H1 (cell line): Measurements from ENCODE around the gene KCNQ1. TPM values are rescaled to one million over a fixed set of nuclear protein-coding genes. Genes with fewer than 3 reads are reported as not detected.
A peak's percentile ranks its signal among the peaks of the same experiment; 100 is the strongest.

Experiments
- CTCF ChIA-PET: fragments of 300-600 bp; sonication (Branson Sonifier 250); formaldehyde crosslinking; loops from one replicate; lab custom pipeline; 2021; ENCODE audit not compliant: partially characterized antibody; lab: Charles Lee
- POLR2A ChIA-PET: fragments of 300-600 bp; sonication (Branson Sonifier 250); formaldehyde crosslinking; loops from one replicate; lab custom pipeline; 2021; ENCODE audit warnings: inconsistent platforms; ENCODE audit not compliant: partially characterized antibody; lab: Charles Lee
- DNase-seq, 2 experiments: peaks; one replicate each; pipeline versions ENCODE4 v3.0.0 to v3.0.0-alpha.2; 2010 to 2022; ENCODE audit warnings: low spot score in 2 of 2, low read depth in 1 of 2, mixed read lengths in 1 of 2
- FAIRE-seq: peaks from 2 replicates; lab custom pipeline; 2011; peaks lifted over from hg19 to GRCh38; lab: Jason Lieb, UNC
- H2AFZ ChIP-seq: 2 replicates; pipeline ENCODE4 v1.8.1; 2012; ENCODE audit warnings: low read length, inconsistent platforms
- H2AK5ac ChIP-seq: 2 replicates; pipeline ENCODE4 v1.6.1; 2013; ENCODE audit warnings: low read depth, low read length
- H2BK120ac ChIP-seq: replicated peaks from 2 replicates; pipeline ENCODE3; 2013; ENCODE audit warnings: low read depth, low read length, inconsistent platforms
- H2BK12ac ChIP-seq: 2 replicates; pipeline ENCODE4 v1.6.1; 2013; ENCODE audit warnings: low read depth, low read length
- H2BK15ac ChIP-seq: 2 replicates; pipeline ENCODE4 v1.6.1; 2013; ENCODE audit warnings: low read length
- H2BK20ac ChIP-seq: 2 replicates; pipeline ENCODE4 v1.6.1; 2013; ENCODE audit warnings: low read length
- H2BK5ac ChIP-seq: 2 replicates; pipeline ENCODE4 v1.6.1; 2013; ENCODE audit warnings: low read depth, low read length
- H3K14ac ChIP-seq: 2 replicates; pipeline ENCODE4 v1.6.1; 2013; ENCODE audit warnings: inconsistent platforms; ENCODE audit not compliant: insufficient read length
- H3K18ac ChIP-seq: 2 replicates; pipeline ENCODE4 v1.6.1; 2013; ENCODE audit warnings: low read length; ENCODE audit errors: extremely low read depth
- H3K23ac ChIP-seq: 2 replicates; pipeline ENCODE4 v1.6.1; 2013; ENCODE audit warnings: inconsistent platforms; ENCODE audit not compliant: insufficient read length
- H3K23me2 ChIP-seq: 2 replicates; pipeline ENCODE4 v1.6.1; 2013; ENCODE audit warnings: low read depth, low read length
- H3K27ac ChIP-seq: 2 replicates; pipeline ENCODE4 v1.6.1; 2011; ENCODE audit warnings: low read depth, low read length, inconsistent platforms
- H3K27me3 ChIP-seq, 4 experiments: replicated peaks in 1 of 4; 1 replicate in 1 of 4; 2 replicates in 3 of 4; pipeline versions ENCODE4 v1.6.1 to v1.8.1; 2011 to 2013; ENCODE audit warnings: low read length in 3 of 4, mild to moderate bottlenecking in 3 of 4, inconsistent platforms in 2 of 4, mixed read lengths in 2 of 4, moderate library complexity in 1 of 4; ENCODE audit not compliant: control insufficient read depth in 3 of 4, insufficient read depth in 3 of 4; ENCODE audit errors: extremely low read depth in 1 of 4
- H3K36me3 ChIP-seq, 4 experiments: 2 replicates each; pipeline versions ENCODE4 v1.6.1 to v1.8.1; 2011 to 2013; ENCODE audit warnings: mild to moderate bottlenecking in 4 of 4, low read length in 3 of 4, moderate library complexity in 2 of 4, control low read depth in 1 of 4, inconsistent platforms in 1 of 4; ENCODE audit not compliant: insufficient read depth in 4 of 4, control insufficient read depth in 2 of 4
- H3K4ac ChIP-seq: replicated peaks from 2 replicates; pipeline ENCODE3; 2013; ENCODE audit warnings: low read length, low read depth, mixed read lengths, inconsistent platforms; ENCODE audit not compliant: insufficient read length
- H3K4me1 ChIP-seq, 4 experiments: replicated peaks in 1 of 4; 1 replicate in 1 of 4; 2 replicates in 3 of 4; pipeline versions ENCODE4 v1.6.1 to v1.8.1; 2011 to 2013; ENCODE audit warnings: low read length in 3 of 4, inconsistent platforms in 2 of 4, mixed read lengths in 1 of 4; ENCODE audit not compliant: insufficient read depth in 4 of 4, control insufficient read depth in 3 of 4
- H3K4me2 ChIP-seq, 2 experiments: 2 replicates each; pipeline versions ENCODE4 v1.6.1 to v1.8.1; 2011 to 2013; ENCODE audit warnings: low read depth in 2 of 2, low read length in 2 of 2, control low read depth in 1 of 2, inconsistent platforms in 1 of 2, mild to moderate bottlenecking in 1 of 2; ENCODE audit not compliant: insufficient read depth in 1 of 2
- H3K4me3 ChIP-seq, 4 experiments: fragments of 200-600, 300-600 bp in 1 of 4; sonication (generic), shearing (Covaris generic), sonication (Bioruptor Twin) in 1 of 4; 2 replicates each; pipeline versions ENCODE4 v1.5.1 to v1.8.1; 2011 to 2016; ENCODE audit warnings: low read length in 4 of 4, low read depth in 3 of 4, control low read depth in 2 of 4, inconsistent platforms in 2 of 4, mild to moderate bottlenecking in 2 of 4, mixed read lengths in 1 of 4, moderate library complexity in 1 of 4; ENCODE audit not compliant: insufficient read depth in 2 of 4; ENCODE audit errors: extremely low read depth in 1 of 4
- H3K56ac ChIP-seq: replicated peaks from 2 replicates; pipeline ENCODE3; 2013; ENCODE audit warnings: low read depth, mild to moderate bottlenecking, mixed read lengths, low read length, inconsistent platforms; ENCODE audit not compliant: insufficient read length
- H3K79me1 ChIP-seq: 2 replicates; pipeline ENCODE4 v1.6.1; 2013; ENCODE audit warnings: low read depth, low read length, control low read depth
- H3K79me2 ChIP-seq, 2 experiments: 2 replicates each; pipeline versions ENCODE4 v1.6.1 to v1.8.1; 2012 to 2013; ENCODE audit warnings: low read length in 2 of 2, mild to moderate bottlenecking in 2 of 2, inconsistent platforms in 1 of 2; ENCODE audit not compliant: insufficient read depth in 2 of 2, control insufficient read depth in 1 of 2
- H3K9ac ChIP-seq, 4 experiments: replicated peaks in 1 of 4; 1 replicate in 1 of 4; 2 replicates in 3 of 4; pipeline versions ENCODE4 v1.6.1 to v1.8.1; 2011 to 2013; ENCODE audit warnings: low read depth in 3 of 4, low read length in 3 of 4, control low read depth in 2 of 4, mild to moderate bottlenecking in 2 of 4, moderate library complexity in 2 of 4, inconsistent platforms in 1 of 4; ENCODE audit errors: extremely low read depth in 1 of 4
- H3K9me3 ChIP-seq, 2 experiments: 2 replicates each; pipeline versions ENCODE4 v1.6.1 to v1.8.1; 2012 to 2013; ENCODE audit warnings: mild to moderate bottlenecking in 2 of 2, moderate library complexity in 2 of 2, control low read depth in 1 of 2, inconsistent platforms in 1 of 2, low read depth in 1 of 2, low read length in 1 of 2, mixed read lengths in 1 of 2; ENCODE audit not compliant: insufficient read depth in 2 of 2
- H4K20me1 ChIP-seq, 2 experiments: replicated peaks in 1 of 2; 2 replicates each; pipeline versions ENCODE3 to v1.8.1; 2011 to 2013; ENCODE audit warnings: inconsistent platforms in 2 of 2, low read length in 2 of 2, mild to moderate bottlenecking in 1 of 2; ENCODE audit not compliant: insufficient read depth in 2 of 2, control insufficient read depth in 1 of 2
- H4K5ac ChIP-seq: 2 replicates; pipeline ENCODE4 v1.6.1; 2013; ENCODE audit warnings: low read length, low read depth, mixed read lengths, inconsistent platforms; ENCODE audit not compliant: insufficient read length
- H4K8ac ChIP-seq: 2 replicates; pipeline ENCODE4 v1.8.0; 2013; ENCODE audit warnings: mild to moderate bottlenecking, moderate library complexity, low read length, inconsistent platforms; ENCODE audit not compliant: insufficient read depth; ENCODE audit errors: extremely low read depth
- H4K91ac ChIP-seq: replicated peaks from 2 replicates; pipeline ENCODE3; 2013; ENCODE audit warnings: low read length, mixed read lengths, inconsistent platforms; ENCODE audit not compliant: insufficient read length
- EZH2 ChIP-seq: fragments of 200-600 bp; sonication (generic); IDR thresholded peaks from 2 replicates; pipeline ENCODE4 v1.7.1; 2012; ENCODE audit warnings: low read depth, mild to moderate bottlenecking, moderate library complexity, low read length, inconsistent platforms; ENCODE audit not compliant: severe bottlenecking
- KDM1A ChIP-seq: fragments of 200-600, 300-600 bp; sonication (generic); IDR thresholded peaks from 2 replicates; pipeline ENCODE4 v1.7.1; 2016; ENCODE audit warnings: mild to moderate bottlenecking, low read length, borderline replicate concordance
- WGBS, 2 experiments: shearing (Covaris generic) in 1 of 2; methylation state at CpG; one replicate each; pipeline versions ENCODE4 v1.1.6 to v1.1.7; 2013 to 2015; ENCODE audit warnings: low lambda C conversion rate in 2 of 2, mixed read lengths in 2 of 2, inconsistent platforms in 1 of 2, low coverage in 1 of 2, missing lambda C conversion rate in 1 of 2; ENCODE audit not compliant: insufficient replicate concordance in 2 of 2, insufficient coverage in 1 of 2, insufficient read length in 1 of 2; ENCODE audit errors: extremely low coverage in 1 of 2, missing lambda C conversion rate in 1 of 2; 5-methylcytosine and 5-hydroxymethylcytosine counted together
- polyA plus RNA-seq, 7 experiments: library from polyadenylated mRNA; depleted of rRNA in 3 of 7; stranded (reverse) in 5 of 7; unstranded in 2 of 7; fragments of >200 nt in 5 of 7; fragments of 200-250 nt in 2 of 7; gene quantifications; 1 replicate in 5 of 7; 2 replicates in 1 of 7; 4 replicates in 1 of 7; pipeline versions ENCODE4 v1.2.1 to v1.2.3, GENCODE V29; 2011 to 2013; ENCODE audit warnings: missing spikeins in 2 of 7, mixed read lengths in 2 of 7
- total RNA-seq: library from RNA; stranded (reverse); fragmentation: NEBNext Ultra II Directional; extraction: Animal tissue kit (Norgen Biotek cat#: 25700); gene quantifications from 2 replicates; pipeline ENCODE4 v1.2.1, GENCODE V29; 2021

KCNQ1 gene
- total and polyA plus RNA-seq, 2 of the 8 experiments (the other 6 are each of a cell fraction or from before 2014, with no cell fraction given), result 1.9 to 2.0 TPM

DNA sequence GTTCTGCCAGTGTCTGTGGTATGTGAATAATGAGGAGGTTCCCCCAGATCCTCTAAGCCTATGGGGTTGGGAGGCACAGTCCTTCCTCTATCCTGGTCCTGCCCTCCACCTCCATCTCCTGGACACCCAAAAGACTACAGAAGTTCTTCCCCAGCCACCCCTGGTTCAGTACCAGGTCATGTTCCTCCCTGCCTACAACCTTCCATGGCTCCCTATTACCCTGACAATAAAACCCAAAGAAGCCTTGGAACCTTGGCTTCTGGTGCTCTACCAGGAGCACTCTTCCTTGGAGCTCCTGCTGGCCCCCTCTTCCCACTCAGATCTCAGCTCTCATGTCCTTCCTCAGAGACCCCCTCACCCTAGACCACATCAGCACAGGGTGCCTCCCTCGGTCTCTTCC lies 13.4 kb upstream of the KCNQ1 start:
- H3K4me3 ChIP-seq, result no peak overlapping the region
- H4K8ac ChIP-seq, result no peak overlapping the region
- no peak overlapping the region for H3K23ac ChIP-seq
- FAIRE-seq, result no peak
- H4K20me1 ChIP-seq, result peaks cover 0 to 29% of the 10 kb centered on the region in 2 experiments
- CTCF ChIA-PET, result interaction anchor here (0.7 to 4.6 kb wide), 6 partner anchors 11 to 658 kb away, joined by 3 to 37 read pairs (median 6); no protein-coding TSS in a partner anchor
- no peaks in the 10 kb centered on the region for H3K79me2 ChIP-seq
- POLR2A ChIA-PET, result no interaction called here
- H3K4me2 ChIP-seq, result no peak overlapping the region
- no peak overlapping the region for H2AFZ ChIP-seq
- no peaks in the 10 kb centered on the region; a peak in 1 of 7 replicates for H3K4me1 ChIP-seq
- no peaks in the 10 kb centered on the region for H3K79me1 ChIP-seq
- no peak overlapping the region for H3K56ac ChIP-seq
- TF ChIP-seq EZH2 (no peak), KDM1A (peak; percentile 76; the same call in 1 of the 2 replicates)
- TF ChIP-seq, all 59 proteins: peak for 1
- Histone ChIP-seq H3K36me3 (no peaks in the 10 kb centered on the region), H2BK20ac (no peak overlapping the region), H3K18ac (no peak overlapping the region), H3K9ac (no peak overlapping the region), H4K91ac (no peak overlapping the region), H2BK15ac (no peak overlapping the region), H3K23me2 (peaks cover 26% of the 10 kb centered on the region; the same call in 1 of the 2 replicates), H3K14ac (no peak overlapping the region), H2BK12ac (no peak overlapping the region), H3K4ac (no peak overlapping the region), H3K27ac (no peak overlapping the region), H3K27me3 (peaks cover 0 to 8% (median 2%) of the 10 kb centered on the region in 4 experiments; a peak in 2 of 7 replicates), H2BK5ac (no peak overlapping the region), H4K5ac (no peak overlapping the region), H3K9me3 (no peaks in the 10 kb centered on the region; a peak in 1 of 4 replicates), H2BK120ac (no peak overlapping the region), H2AK5ac (no peak overlapping the region)
- WGBS, 2 experiments, result 94% methylated on average over 1 of the region's 1 CpG; no CpG with 5 or more reads in 1 of the 2 experiments
- DNase-seq, result no peak
